Ecto neural progenitor cell (in vitro differentiated cells): Measurements from ENCODE around the gene PDGFA.

ENCODE experiments used
- DNase-seq: peaks from one replicate; pipeline ENCODE4 v3.0.0-alpha.2; 2018; ENCODE audit warnings: low spot score

PDGFA gene

GRCh38 chr7:519484-520390 is at the start of gene PDGFA:
Gene PDGFA, minus strand, starts transcription at chr7:519846. Its CDS starts 845 bp downstream, at chr7:519001.
- peak; percentile 79 for DNase-seq

- no peak for DNase-seq
Observed at GRCh38 chr7:568031-568951, 48.6 kb upstream of the PDGFA start.

GRCh38 chr7:567305-567883 is 47.7 kb upstream of the PDGFA start:
- no peak for DNase-seq

- no peak for DNase-seq
Observed at GRCh38 chr7:566100-566499, 46.5 kb upstream of the PDGFA start.

- no peak for DNase-seq
Observed at GRCh38 chr7:564176-564865, 44.7 kb upstream of the PDGFA start.

GRCh38 chr7:563629-564170 is 44.1 kb upstream of the PDGFA start:
- no peak for DNase-seq

GRCh38 chr7:562789-563628 is 43.4 kb upstream of the PDGFA start:
- DNase-seq, result no peak

GRCh38 chr7:562374-562675 is 42.7 kb upstream of the PDGFA start:
- no peak for DNase-seq

- DNase-seq, result no peak
Observed at GRCh38 chr7:561631-562373, 42.2 kb upstream of the PDGFA start.

- no peak for DNase-seq
Observed at GRCh38 chr7:560966-561630, 41.5 kb upstream of the PDGFA start.

- DNase-seq, result no peak
Observed at GRCh38 chr7:559396-559705, 39.7 kb upstream of the PDGFA start.

GRCh38 chr7:557558-557881 is 37.9 kb upstream of the PDGFA start:
- DNase-seq, result no peak

- no peak for DNase-seq
Observed at GRCh38 chr7:556837-557557, 37.4 kb upstream of the PDGFA start.

- no peak for DNase-seq
Observed at GRCh38 chr7:556291-556826, 36.7 kb upstream of the PDGFA start.

GRCh38 chr7:555551-556160 is 36.0 kb upstream of the PDGFA start:
- no peak for DNase-seq

- DNase-seq, result no peak
Observed at GRCh38 chr7:553636-554111, 34.0 kb upstream of the PDGFA start.

GRCh38 chr7:552868-553635 is 33.4 kb upstream of the PDGFA start:
- no peak for DNase-seq
